HG03064 (cell line): ENCODE measurements around the gene BIN1.

Experiments
- ATAC-seq: cut with Tn5 transposase; IDR thresholded peaks from one replicate; pipeline ENCODE4 v1.9.1; 2021; ENCODE audit warnings: low read depth; ENCODE audit not compliant: unreplicated experiment

Gene BIN1

GRCh38 chr2:127105656-127106456, 1.1 kb downstream of the BIN1 start:
- ATAC-seq, result no peak

- no peak for ATAC-seq
Observed at GRCh38 chr2:127104881-127105655, 1.9 kb downstream of the BIN1 start.

- no peak for ATAC-seq
Observed at GRCh38 chr2:127104166-127104660, 2.7 kb downstream of the BIN1 start.

GRCh38 chr2:127103243-127104165, 3.5 kb downstream of the BIN1 start:
- ATAC-seq, result no peak

GRCh38 chr2:127102521-127103242, 4.3 kb downstream of the BIN1 start:
- no peak for ATAC-seq

GRCh38 chr2:127101756-127102477, 5.0 kb downstream of the BIN1 start:
- no peak for ATAC-seq

GRCh38 chr2:127101048-127101611, 5.8 kb downstream of the BIN1 start:
- no peak for ATAC-seq

GRCh38 chr2:127100251-127101047, 6.5 kb downstream of the BIN1 start:
- ATAC-seq, result no peak

GRCh38 chr2:127098711-127099110, 8.2 kb downstream of the BIN1 start:
- ATAC-seq, result no peak

- ATAC-seq, result no peak
Observed at GRCh38 chr2:127097841-127098651, 8.9 kb downstream of the BIN1 start.

GRCh38 chr2:127097471-127097765, 9.5 kb downstream of the BIN1 start:
- no peak for ATAC-seq

- ATAC-seq, result no peak
Observed at GRCh38 chr2:127096718-127097470, 10.1 kb downstream of the BIN1 start.

- no peak for ATAC-seq
Observed at GRCh38 chr2:127096280-127096679, 10.7 kb downstream of the BIN1 start.

GRCh38 chr2:127095784-127096183, 11.2 kb downstream of the BIN1 start:
- ATAC-seq, result no peak

GRCh38 chr2:127095367-127095641, 11.7 kb downstream of the BIN1 start:
- ATAC-seq, result no peak

- no peak for ATAC-seq
Observed at GRCh38 chr2:127094509-127095366, 12.2 kb downstream of the BIN1 start.
